HG03457 (cell line): ENCODE data around the gene PRPF6.

Experiments
- ATAC-seq: cut with Tn5 transposase; IDR thresholded peaks from one replicate; pipeline ENCODE4 v1.9.1; 2021; ENCODE audit warnings: moderate number of reproducible peaks; ENCODE audit not compliant: unreplicated experiment

Gene PRPF6

GRCh38 chr20:63945031-63945658 is 35.8 kb upstream of the PRPF6 start:
- ATAC-seq = no peak

- ATAC-seq = no peak
These were observed 34.7 kb upstream of the PRPF6 start for GRCh38 chr20:63945921-63946920.

- no peak for ATAC-seq
These were observed 33.8 kb upstream of the PRPF6 start for GRCh38 chr20:63946986-63947637.

GRCh38 chr20:63947638-63948456 is 33.1 kb upstream of the PRPF6 start:
- no peak for ATAC-seq

GRCh38 chr20:63950701-63951397 is 30.1 kb upstream of the PRPF6 start:
- ATAC-seq = no peak

- no peak for ATAC-seq
These were observed 29.3 kb upstream of the PRPF6 start for GRCh38 chr20:63951398-63952209.

- ATAC-seq = no peak
These were observed 28.8 kb upstream of the PRPF6 start for GRCh38 chr20:63952210-63952535.

- ATAC-seq = no peak
These were observed 28.2 kb upstream of the PRPF6 start for GRCh38 chr20:63952769-63953168.

- no peak for ATAC-seq
These were observed 27.0 kb upstream of the PRPF6 start for GRCh38 chr20:63953764-63954429.

- ATAC-seq = peak; percentile 5
These were observed 25.6 kb upstream of the PRPF6 start for GRCh38 chr20:63955281-63955826.

GRCh38 chr20:63955827-63956663 is 24.9 kb upstream of the PRPF6 start, which contains the start of gene UCKL1:
UCKL1 (minus strand) TSS chr20:63956416; CDS start chr20:63956372, 44 bp downstream.
- ATAC-seq = peak; percentile 47

- no peak for ATAC-seq
These were observed 24.3 kb upstream of the PRPF6 start for GRCh38 chr20:63956664-63957003.

- ATAC-seq = no peak
These were observed 23.8 kb upstream of the PRPF6 start for GRCh38 chr20:63957004-63957689.

GRCh38 chr20:63957690-63958441 is 23.1 kb upstream of the PRPF6 start:
- no peak for ATAC-seq

- ATAC-seq = no peak
These were observed 22.5 kb upstream of the PRPF6 start for GRCh38 chr20:63958471-63958870.

- ATAC-seq = no peak
These were observed 21.8 kb upstream of the PRPF6 start for GRCh38 chr20:63958964-63959698.
